ENCODE measurements around the gene RPS6KL1. TPM values are rescaled to one million over a fixed set of nuclear protein-coding genes. Genes with fewer than 3 reads are reported as not detected.

Gene RPS6KL1
- total and polyA plus RNA-seq, 4 donors, result 1.1 to 5.9 (median 3.8) TPM

DNA sequence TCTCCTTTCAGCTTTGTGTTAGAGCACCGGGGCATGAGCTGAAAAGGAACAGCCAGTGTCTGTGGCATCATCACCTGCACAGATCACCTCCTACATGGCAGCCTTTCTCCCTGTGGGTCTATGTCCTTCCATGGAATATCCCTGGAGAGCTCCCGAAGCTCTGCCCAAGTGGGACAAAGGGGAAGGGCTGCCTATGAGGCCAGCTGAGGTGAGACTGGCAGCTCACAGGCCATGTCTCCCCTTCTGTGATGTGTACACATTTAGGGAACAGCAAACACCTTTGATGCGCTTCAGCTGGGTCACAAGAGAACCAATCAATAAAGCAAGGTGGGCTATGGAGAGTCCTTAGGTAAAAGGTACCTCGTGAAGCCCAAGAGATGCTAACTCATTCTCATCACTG, 51.2 kb downstream of the RPS6KL1 start:
- Histone ChIP-seq H3K4me1 (ENCODE audit: control insufficient read depth in 4 of 4, insufficient read depth in 4 of 4, low read length in 3 of 4) (peaks cover 0 to 7% (median 4%) of the 10 kb centered on the region in 4 donors), H3K9ac (ENCODE audit: low read depth in 1 of 2, low read length in 2 of 2) (no peak overlapping the region), H3K27ac (ENCODE audit: low read depth in 1 of 2, low read length in 2 of 2) (no peak overlapping the region), H3K4me3 (ENCODE audit: low read depth in 1 of 3, low read length in 3 of 3) (no peak overlapping the region), H3K36me3 (ENCODE audit: control insufficient read depth in 4 of 4, insufficient read depth in 3 of 4, low read depth in 1 of 4, low read length in 3 of 4) (no peaks in the 10 kb centered on the region), H3K27me3 (ENCODE audit: control insufficient read depth in 4 of 4, insufficient read depth in 4 of 4, low read length in 3 of 4) (no peaks in the 10 kb centered on the region), H3K9me3 (ENCODE audit: control insufficient read depth in 4 of 4, low read length in 3 of 4) (no peaks in the 10 kb centered on the region)
- TF ChIP-seq SP1 (IDR thresholded peaks at IDR 0.05) (peak; percentile 20), RXRA (IDR thresholded peaks at IDR 0.05) (peak; percentile 54 to 73)
- TF ChIP-seq, protein P1, sequence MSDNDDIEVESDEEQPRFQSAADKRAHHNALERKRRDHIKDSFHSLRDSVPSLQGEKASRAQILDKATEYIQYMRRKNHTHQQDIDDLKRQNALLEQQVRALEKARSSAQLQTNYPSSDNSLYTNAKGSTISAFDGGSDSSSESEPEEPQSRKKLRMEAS (IDR thresholded peaks at IDR 0.05), result no peak
- 42% methylated on average over 4 of the region's 4 CpGs for WGBS
- DNase-seq (ENCODE audit: low spot score), result no peak

DNA sequence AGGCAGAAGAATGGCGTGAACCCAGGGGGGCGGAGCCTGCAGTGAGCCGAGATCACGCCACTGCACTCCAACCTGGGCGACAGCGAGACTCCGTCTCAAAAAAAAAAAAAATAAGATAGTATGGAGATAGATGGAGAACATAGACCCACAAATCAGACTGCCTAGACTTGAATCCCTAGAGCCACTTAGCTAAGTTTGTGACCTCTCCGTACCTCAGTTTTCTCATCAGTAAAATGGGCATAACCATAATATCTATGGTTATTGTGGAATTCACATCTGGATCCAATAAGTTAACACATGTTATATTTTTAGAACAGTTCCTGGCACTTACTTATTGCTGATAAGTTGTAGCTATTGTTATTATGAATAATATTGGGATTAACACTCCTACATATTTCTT, 54.3 kb downstream of the RPS6KL1 start:
- TF ChIP-seq FOXA1 (IDR thresholded peaks at IDR 0.05) (no peak), RXRA (IDR thresholded peaks at IDR 0.05) (no peak), GABPA (IDR thresholded peaks at IDR 0.05 in 1 of 2, conservative IDR thresholded peaks at IDR 0.05 in 1 of 2) (no peak), FOXA2 (IDR thresholded peaks at IDR 0.05) (no peak), TAF1 (conservative IDR thresholded peaks at IDR 0.05) (no peak), HNF4G (IDR thresholded peaks at IDR 0.05) (no peak), SP1 (IDR thresholded peaks at IDR 0.05) (no peak), YY1 (IDR thresholded peaks at IDR 0.05) (no peak), NR2F2 (IDR thresholded peaks at IDR 0.05) (no peak), JUND (IDR thresholded peaks at IDR 0.05) (no peak), HNF4A (conservative IDR thresholded peaks at IDR 0.05) (no peak), RAD21 (IDR thresholded peaks at IDR 0.05) (no peak), EGR1 (IDR thresholded peaks at IDR 0.05; ENCODE audit: low read depth in 2 of 2) (no peak)
- TF ChIP-seq, protein P2, sequence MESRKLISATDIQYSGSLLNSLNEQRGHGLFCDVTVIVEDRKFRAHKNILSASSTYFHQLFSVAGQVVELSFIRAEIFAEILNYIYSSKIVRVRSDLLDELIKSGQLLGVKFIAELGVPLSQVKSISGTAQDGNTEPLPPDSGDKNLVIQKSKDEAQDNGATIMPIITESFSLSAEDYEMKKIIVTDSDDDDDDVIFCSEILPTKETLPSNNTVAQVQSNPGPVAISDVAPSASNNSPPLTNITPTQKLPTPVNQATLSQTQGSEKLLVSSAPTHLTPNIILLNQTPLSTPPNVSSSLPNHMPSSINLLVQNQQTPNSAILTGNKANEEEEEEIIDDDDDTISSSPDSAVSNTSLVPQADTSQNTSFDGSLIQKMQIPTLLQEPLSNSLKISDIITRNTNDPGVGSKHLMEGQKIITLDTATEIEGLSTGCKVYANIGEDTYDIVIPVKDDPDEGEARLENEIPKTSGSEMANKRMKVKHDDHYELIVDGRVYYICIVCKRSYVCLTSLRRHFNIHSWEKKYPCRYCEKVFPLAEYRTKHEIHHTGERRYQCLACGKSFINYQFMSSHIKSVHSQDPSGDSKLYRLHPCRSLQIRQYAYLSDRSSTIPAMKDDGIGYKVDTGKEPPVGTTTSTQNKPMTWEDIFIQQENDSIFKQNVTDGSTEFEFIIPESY (IDR thresholded peaks at IDR 0.05), result no peak
- TF ChIP-seq, protein P1 (IDR thresholded peaks at IDR 0.05), result no peak
- TF ChIP-seq, protein P3, sequence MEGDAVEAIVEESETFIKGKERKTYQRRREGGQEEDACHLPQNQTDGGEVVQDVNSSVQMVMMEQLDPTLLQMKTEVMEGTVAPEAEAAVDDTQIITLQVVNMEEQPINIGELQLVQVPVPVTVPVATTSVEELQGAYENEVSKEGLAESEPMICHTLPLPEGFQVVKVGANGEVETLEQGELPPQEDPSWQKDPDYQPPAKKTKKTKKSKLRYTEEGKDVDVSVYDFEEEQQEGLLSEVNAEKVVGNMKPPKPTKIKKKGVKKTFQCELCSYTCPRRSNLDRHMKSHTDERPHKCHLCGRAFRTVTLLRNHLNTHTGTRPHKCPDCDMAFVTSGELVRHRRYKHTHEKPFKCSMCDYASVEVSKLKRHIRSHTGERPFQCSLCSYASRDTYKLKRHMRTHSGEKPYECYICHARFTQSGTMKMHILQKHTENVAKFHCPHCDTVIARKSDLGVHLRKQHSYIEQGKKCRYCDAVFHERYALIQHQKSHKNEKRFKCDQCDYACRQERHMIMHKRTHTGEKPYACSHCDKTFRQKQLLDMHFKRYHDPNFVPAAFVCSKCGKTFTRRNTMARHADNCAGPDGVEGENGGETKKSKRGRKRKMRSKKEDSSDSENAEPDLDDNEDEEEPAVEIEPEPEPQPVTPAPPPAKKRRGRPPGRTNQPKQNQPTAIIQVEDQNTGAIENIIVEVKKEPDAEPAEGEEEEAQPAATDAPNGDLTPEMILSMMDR (IDR thresholded peaks at IDR 0.05; ENCODE audit: low read depth, low read length, missing input control), result no peak
- TF ChIP-seq, protein P4, sequence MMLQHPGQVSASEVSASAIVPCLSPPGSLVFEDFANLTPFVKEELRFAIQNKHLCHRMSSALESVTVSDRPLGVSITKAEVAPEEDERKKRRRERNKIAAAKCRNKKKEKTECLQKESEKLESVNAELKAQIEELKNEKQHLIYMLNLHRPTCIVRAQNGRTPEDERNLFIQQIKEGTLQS (IDR thresholded peaks at IDR 0.05), result no peak
- TF ChIP-seq, protein P5, sequence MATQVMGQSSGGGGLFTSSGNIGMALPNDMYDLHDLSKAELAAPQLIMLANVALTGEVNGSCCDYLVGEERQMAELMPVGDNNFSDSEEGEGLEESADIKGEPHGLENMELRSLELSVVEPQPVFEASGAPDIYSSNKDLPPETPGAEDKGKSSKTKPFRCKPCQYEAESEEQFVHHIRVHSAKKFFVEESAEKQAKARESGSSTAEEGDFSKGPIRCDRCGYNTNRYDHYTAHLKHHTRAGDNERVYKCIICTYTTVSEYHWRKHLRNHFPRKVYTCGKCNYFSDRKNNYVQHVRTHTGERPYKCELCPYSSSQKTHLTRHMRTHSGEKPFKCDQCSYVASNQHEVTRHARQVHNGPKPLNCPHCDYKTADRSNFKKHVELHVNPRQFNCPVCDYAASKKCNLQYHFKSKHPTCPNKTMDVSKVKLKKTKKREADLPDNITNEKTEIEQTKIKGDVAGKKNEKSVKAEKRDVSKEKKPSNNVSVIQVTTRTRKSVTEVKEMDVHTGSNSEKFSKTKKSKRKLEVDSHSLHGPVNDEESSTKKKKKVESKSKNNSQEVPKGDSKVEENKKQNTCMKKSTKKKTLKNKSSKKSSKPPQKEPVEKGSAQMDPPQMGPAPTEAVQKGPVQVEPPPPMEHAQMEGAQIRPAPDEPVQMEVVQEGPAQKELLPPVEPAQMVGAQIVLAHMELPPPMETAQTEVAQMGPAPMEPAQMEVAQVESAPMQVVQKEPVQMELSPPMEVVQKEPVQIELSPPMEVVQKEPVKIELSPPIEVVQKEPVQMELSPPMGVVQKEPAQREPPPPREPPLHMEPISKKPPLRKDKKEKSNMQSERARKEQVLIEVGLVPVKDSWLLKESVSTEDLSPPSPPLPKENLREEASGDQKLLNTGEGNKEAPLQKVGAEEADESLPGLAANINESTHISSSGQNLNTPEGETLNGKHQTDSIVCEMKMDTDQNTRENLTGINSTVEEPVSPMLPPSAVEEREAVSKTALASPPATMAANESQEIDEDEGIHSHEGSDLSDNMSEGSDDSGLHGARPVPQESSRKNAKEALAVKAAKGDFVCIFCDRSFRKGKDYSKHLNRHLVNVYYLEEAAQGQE (IDR thresholded peaks at IDR 0.05), result no peak
- H3K27ac ChIP-seq (ENCODE audit: low read depth in 1 of 2, low read length in 2 of 2), result no peak overlapping the region
- H3K27me3 ChIP-seq (ENCODE audit: control insufficient read depth in 4 of 4, insufficient read depth in 4 of 4, low read length in 3 of 4), result no peaks in the 10 kb centered on the region
- no peaks in the 10 kb centered on the region for H3K36me3 ChIP-seq (ENCODE audit: control insufficient read depth in 4 of 4, insufficient read depth in 3 of 4, low read depth in 1 of 4, low read length in 3 of 4)
- no peak for DNase-seq (ENCODE audit: low spot score)
- peaks cover 0 to 7% (median 4%) of the 10 kb centered on the region in 4 donors for H3K4me1 ChIP-seq (ENCODE audit: control insufficient read depth in 4 of 4, insufficient read depth in 4 of 4, low read length in 3 of 4)
- WGBS, result 86% methylated on average over 8 of the region's 8 CpGs
- no peak overlapping the region for H3K4me3 ChIP-seq (ENCODE audit: low read depth in 1 of 3, low read length in 3 of 3)
- no peak overlapping the region for H3K9ac ChIP-seq (ENCODE audit: low read depth in 1 of 2, low read length in 2 of 2)
- H3K9me3 ChIP-seq (ENCODE audit: control insufficient read depth in 4 of 4, low read length in 3 of 4), result no peaks in the 10 kb centered on the region
